Natural killer cell (primary cell): ENCODE results near the gene CCDC178. TPM values are rescaled to one million over a fixed set of nuclear protein-coding genes. Genes with fewer than 3 reads are reported as not detected.
"Not testable (repeated sequence)": the region's sequence is repeated elsewhere in the genome, so short reads cannot be mapped to it uniquely, and the experiment has no call there.

Experiments used
- ATAC-seq, 3 donors: fragments of 150-1000 bp in 2 of 3; fragments of 200-7000 bp in 1 of 3; cut with Tn5 transposase; 1 replicate in 1 of 3; 2 replicates in 2 of 3; pipeline ENCODE4 v1.10.0; 2021; ENCODE audit warnings: mild to moderate bottlenecking in 2 of 3, moderate library complexity in 2 of 3
- DNase-seq, 2 donors: peaks; one replicate each; pipeline versions ENCODE4 v3.0.0 to v3.0.0-alpha.2; 2013 to 2021; ENCODE audit warnings: mixed read lengths in 1 of 2
- H3K27ac ChIP-seq: one replicate; pipeline ENCODE4 v1.5.1; 2013; ENCODE audit warnings: mild to moderate bottlenecking, low read length
- H3K27me3 ChIP-seq: one replicate; pipeline ENCODE4 v1.6.1; 2013; ENCODE audit warnings: low read length; ENCODE audit not compliant: control insufficient read depth, insufficient read depth
- H3K36me3 ChIP-seq: one replicate; pipeline ENCODE4 v1.6.1; 2013; ENCODE audit warnings: low read length; ENCODE audit not compliant: control insufficient read depth, insufficient read depth
- H3K4me1 ChIP-seq: one replicate; pipeline ENCODE4 v1.6.1; 2013; ENCODE audit warnings: low read length; ENCODE audit not compliant: control insufficient read depth, insufficient read depth
- H3K4me3 ChIP-seq: one replicate; pipeline ENCODE4 v1.5.1; 2013; ENCODE audit warnings: low read length
- H3K9me3 ChIP-seq: one replicate; pipeline ENCODE4 v1.6.1; 2013; ENCODE audit warnings: low read length; ENCODE audit not compliant: control insufficient read depth, insufficient read depth
- H3K27ac Mint-ChIP-seq, 2 donors: one replicate each; pipeline ENCODE4 v1.8.0; 2022; ENCODE audit warnings: mild to moderate bottlenecking in 2 of 2, mixed read lengths in 2 of 2, moderate library complexity in 1 of 2
- H3K27me3 Mint-ChIP-seq, 2 donors: one replicate each; pipeline ENCODE4 v1.8.0; 2022; ENCODE audit warnings: low read depth in 2 of 2, mixed read lengths in 2 of 2
- H3K36me3 Mint-ChIP-seq: one replicate; pipeline ENCODE4 v1.8.0; 2022; ENCODE audit warnings: mixed read lengths
- H3K4me1 Mint-ChIP-seq, 2 donors: one replicate each; pipeline ENCODE4 v1.8.0; 2022; ENCODE audit warnings: mixed read lengths in 2 of 2
- H3K4me3 Mint-ChIP-seq: one replicate; pipeline ENCODE4 v1.8.0; 2022; ENCODE audit warnings: mild to moderate bottlenecking, moderate library complexity, mixed read lengths
- H3K9me3 Mint-ChIP-seq, 2 donors: one replicate each; pipeline ENCODE4 v1.8.0; 2022; ENCODE audit warnings: mixed read lengths in 2 of 2
- CTCF ChIP-seq: fragments of 200-600 bp; IDR thresholded peaks from one replicate; pipeline ENCODE4 v1.8.0; 2022; ENCODE audit warnings: antibody characterized with exemption
- WGBS: methylation state at CpG from one replicate; pipeline ENCODE4 v1.1.7; 2013; ENCODE audit warnings: missing lambda C conversion rate; ENCODE audit not compliant: insufficient coverage; 5-methylcytosine and 5-hydroxymethylcytosine counted together
- intact Hi-C: fragments of 100-400 bp; cut with micrococcal nuclease; formaldehyde crosslinking; loops from one replicate; pipeline ENCODE4 v1.14.2; 2022
- total RNA-seq, 4 donors: library from RNA; stranded (reverse); fragments of 120-200 nt in 1 of 4; gene quantifications; one replicate each; pipeline versions ENCODE4 v1.2.3 to v1.2.4, GENCODE V29; 2013 to 2022

The CCDC178 gene
- total RNA-seq, 3 donors from 2014 or later (not counting 1 experiment from before 2014, with no cell fraction given), result not detected

- Histone ChIP-seq H3K4me1 (no peaks in the 10 kb centered on the region), H3K27me3 (no peaks in the 10 kb centered on the region), H3K36me3 (no peaks in the 10 kb centered on the region), H3K9me3 (no peaks in the 10 kb centered on the region), H3K4me3 (no peak overlapping the region), H3K27ac (no peak overlapping the region)
- no peak overlapping the region for H3K4me3 Mint-ChIP-seq
- H3K27ac Mint-ChIP-seq, result no peak overlapping the region
- H3K4me1 Mint-ChIP-seq, result no peaks in the 10 kb centered on the region
- no peak for TF ChIP-seq CTCF
- DNase-seq, result no peak
- no peak for ATAC-seq
- no peaks in the 10 kb centered on the region for H3K36me3 Mint-ChIP-seq
- peaks cover 0 to 2% of the 10 kb centered on the region in 2 donors for H3K9me3 Mint-ChIP-seq
- 91% methylated on average over 2 of the region's 2 CpGs for WGBS
- no peaks in the 10 kb centered on the region for H3K27me3 Mint-ChIP-seq
- intact Hi-C loops, result no loop called here
These were observed 259.5 kb downstream of the CCDC178 start for GRCh38 chr18:33181016-33181415.

GRCh38 chr18:33169218-33169617, 271.3 kb downstream of the CCDC178 start:
- no peaks in the 10 kb centered on the region for H3K36me3 Mint-ChIP-seq
- Histone ChIP-seq H3K9me3 (no peaks in the 10 kb centered on the region), H3K27ac (no peak overlapping the region), H3K4me3 (no peak overlapping the region), H3K27me3 (no peaks in the 10 kb centered on the region), H3K4me1 (no peaks in the 10 kb centered on the region), H3K36me3 (no peaks in the 10 kb centered on the region)
- H3K4me3 Mint-ChIP-seq, result no peak overlapping the region
- H3K9me3 Mint-ChIP-seq, result peaks cover 5 to 6% of the 10 kb centered on the region in 2 donors
- TF ChIP-seq CTCF, result no peak
- ATAC-seq, result no peak
- intact Hi-C loops, result no loop called here
- H3K27ac Mint-ChIP-seq, result no peak overlapping the region
- no peak for DNase-seq
- H3K4me1 Mint-ChIP-seq, result no peaks in the 10 kb centered on the region
- no peaks in the 10 kb centered on the region for H3K27me3 Mint-ChIP-seq

GRCh38 chr18:33164121-33164520, 276.4 kb downstream of the CCDC178 start:
- H3K27ac Mint-ChIP-seq, DNase-seq, H3K4me3 Mint-ChIP-seq, H3K27ac ChIP-seq, H3K9me3 ChIP-seq, H3K36me3 ChIP-seq, H3K9me3 Mint-ChIP-seq, H3K4me1 ChIP-seq, H3K27me3 Mint-ChIP-seq, H3K36me3 Mint-ChIP-seq, H3K27me3 ChIP-seq, H3K4me1 Mint-ChIP-seq, intact Hi-C loops, ATAC-seq, H3K4me3 ChIP-seq: not testable (repeated sequence)
- 92% methylated on average over 7 of the region's 9 CpGs for WGBS

GRCh38 chr18:33161131-33161530, 279.4 kb downstream of the CCDC178 start:
- no CpG with 5 or more reads among the region's 2 CpGs for WGBS
- Mint-ChIP-seq H3K27me3 (no peaks in the 10 kb centered on the region), H3K4me3 (no peak overlapping the region), H3K9me3 (peaks cover 8% of the 10 kb centered on the region in 2 donors), H3K4me1 (no peaks in the 10 kb centered on the region), H3K36me3 (no peaks in the 10 kb centered on the region), H3K27ac (no peak overlapping the region)
- H3K4me3 ChIP-seq, result no peak overlapping the region
- H3K36me3 ChIP-seq, result no peaks in the 10 kb centered on the region
- H3K27ac ChIP-seq, result no peak overlapping the region
- TF ChIP-seq CTCF, result no peak
- ATAC-seq (no peak), DNase-seq (no peak)
- no peaks in the 10 kb centered on the region for H3K27me3 ChIP-seq
- no peaks in the 10 kb centered on the region for H3K9me3 ChIP-seq
- no peaks in the 10 kb centered on the region for H3K4me1 ChIP-seq
- intact Hi-C loops, result no loop called here
